Activated T-cell treated with anti-CD3 and anti-CD28 coated beads, Interleukin-2, amount 50 U/mL, for 1 hour (primary cell): ENCODE results near the gene C19orf38.

Source experiments
- DNase-seq: peaks from one replicate; pipeline ENCODE4 v3.0.0-alpha.2; 2020

C19orf38 gene

GRCh38 chr19:10881403-10882107 is 33.3 kb downstream of the C19orf38 start:
- DNase-seq, result no peak

DNA sequence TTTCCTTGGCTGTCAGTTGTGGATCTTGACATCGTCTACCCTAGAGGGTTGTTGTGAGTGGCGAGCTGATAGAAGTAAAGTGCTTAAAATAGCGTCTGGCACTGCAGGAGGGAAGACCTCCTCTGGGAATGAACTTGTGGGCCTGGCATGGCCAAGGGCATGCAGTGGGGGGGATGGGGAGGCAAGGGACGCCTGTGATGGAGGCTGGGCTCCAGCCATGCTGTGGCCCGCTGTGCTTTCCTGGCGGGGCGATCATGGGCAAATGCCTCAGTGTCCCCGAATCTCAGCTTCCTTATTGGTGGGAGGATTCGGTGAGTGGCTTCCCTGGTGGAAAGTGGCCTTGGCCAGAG is 33.9 kb downstream of the C19orf38 start:
- DNase-seq, result no peak

- no peak for DNase-seq
Measured at GRCh38 chr19:10884274-10884673, 36.1 kb downstream of the C19orf38 start.

DNA sequence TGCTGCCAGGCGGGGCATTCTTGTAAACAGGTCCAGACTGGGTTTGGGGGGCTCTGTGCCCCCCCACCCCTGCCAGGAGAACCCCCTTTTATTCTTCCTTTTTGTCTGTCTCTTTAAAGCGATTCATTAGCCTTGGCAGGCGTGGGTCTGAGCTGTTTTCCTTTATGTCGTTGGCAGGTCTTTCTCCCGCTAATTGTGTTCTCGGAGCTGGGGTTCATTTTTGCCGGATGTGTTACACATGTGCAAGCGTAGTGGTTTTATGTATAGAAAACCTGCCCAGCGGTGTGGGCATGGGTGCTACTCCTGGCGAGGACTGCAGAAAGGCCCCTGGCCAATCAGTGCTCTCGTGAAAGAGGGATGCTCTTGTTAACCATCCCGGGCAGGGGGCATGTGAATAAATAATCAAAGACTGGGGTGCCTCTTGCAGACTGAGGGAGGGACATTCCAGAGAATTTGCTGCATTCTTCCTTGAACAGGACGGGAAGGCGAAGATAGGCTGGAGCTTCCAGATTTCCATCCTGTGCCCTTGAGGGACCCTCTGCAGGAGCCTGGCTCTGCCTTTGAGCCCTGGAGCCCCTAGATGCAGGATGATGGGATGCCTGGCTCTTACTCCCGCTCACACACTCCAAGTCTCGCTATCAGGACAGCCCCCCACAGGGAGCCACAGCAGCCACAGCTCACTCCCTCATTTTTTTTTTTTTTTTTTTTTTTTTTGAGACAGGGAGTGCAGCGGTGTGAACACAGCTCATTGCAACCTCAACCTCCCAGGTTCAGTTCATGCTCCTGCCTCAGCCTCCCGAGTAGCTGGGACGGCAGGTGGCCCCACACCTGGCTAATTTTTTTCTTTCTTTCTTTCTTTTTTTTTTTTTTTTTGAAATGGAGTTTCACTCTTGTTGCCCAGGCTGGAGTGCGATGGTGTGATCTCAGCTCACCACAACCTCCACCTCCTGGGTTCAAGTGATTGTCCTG is 37.3 kb downstream of the C19orf38 start:
- DNase-seq, result no peak

- DNase-seq, result no peak
Measured at GRCh38 chr19:10887616-10888367, 39.6 kb downstream of the C19orf38 start.

- no peak for DNase-seq
Measured at GRCh38 chr19:10888421-10888866, 40.2 kb downstream of the C19orf38 start.

DNA sequence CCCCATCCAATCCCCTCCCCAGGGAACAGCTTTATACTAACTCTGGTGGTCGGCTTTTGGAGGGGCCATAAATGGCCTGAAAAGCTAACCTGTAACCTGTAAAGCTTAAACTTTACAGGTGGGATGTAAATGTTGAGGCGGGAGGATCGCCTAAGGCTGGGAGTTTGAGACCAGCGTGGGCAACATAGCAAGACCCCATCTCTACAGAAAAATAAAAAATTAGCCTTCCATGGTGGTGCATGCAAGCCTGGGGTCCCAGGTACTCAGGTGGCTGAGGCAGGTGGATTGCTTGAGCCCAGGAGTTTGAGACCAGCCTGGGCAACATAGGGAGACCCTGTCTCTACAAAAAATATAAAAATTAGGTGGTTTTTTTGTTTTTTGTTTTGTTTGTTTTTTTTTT is 41.7 kb downstream of the C19orf38 start:
- no peak for DNase-seq

- DNase-seq, result no peak
Measured at GRCh38 chr19:10891405-10892086, 43.3 kb downstream of the C19orf38 start.

- no peak for DNase-seq
Measured at GRCh38 chr19:10892256-10892655, 44.0 kb downstream of the C19orf38 start.

DNA sequence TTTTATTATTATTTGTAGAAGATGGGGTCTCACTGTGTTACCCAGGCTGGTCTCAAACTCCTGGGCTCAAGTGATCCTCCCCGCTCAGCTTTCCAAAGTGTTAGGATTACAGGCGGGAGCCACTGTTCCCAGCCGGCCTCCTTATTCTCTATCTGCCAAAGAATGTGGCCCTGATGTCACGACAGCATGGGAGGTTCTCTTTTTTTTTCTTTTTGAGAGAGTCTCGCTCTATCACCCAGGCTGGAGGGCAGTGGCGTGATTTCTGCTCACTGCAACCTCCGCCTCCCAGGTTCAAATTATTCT is 46.6 kb downstream of the C19orf38 start:
- no peak for DNase-seq

DNA sequence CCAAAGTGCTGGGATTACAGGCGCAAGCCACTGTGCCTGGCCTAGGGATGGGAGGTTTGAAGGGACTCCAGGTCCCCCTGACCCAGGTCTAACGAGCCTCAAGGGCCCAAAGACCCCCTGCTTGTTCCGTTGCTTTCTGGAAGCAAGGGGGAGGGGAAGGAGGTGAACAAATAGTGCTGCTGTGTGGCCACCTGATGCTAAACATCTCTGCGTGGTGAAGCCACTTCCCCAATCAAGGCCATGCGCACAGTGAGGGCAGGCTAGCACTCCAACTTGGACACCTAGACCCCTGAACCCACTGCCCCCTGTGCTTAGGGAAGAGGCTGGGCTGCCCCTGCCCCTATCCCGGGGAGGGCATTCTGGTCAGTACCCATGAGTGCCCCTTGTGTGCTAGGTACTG is 47.1 kb downstream of the C19orf38 start:
- DNase-seq, result no peak

- no peak for DNase-seq
Measured at GRCh38 chr19:10895920-10896319, 47.7 kb downstream of the C19orf38 start.

DNA sequence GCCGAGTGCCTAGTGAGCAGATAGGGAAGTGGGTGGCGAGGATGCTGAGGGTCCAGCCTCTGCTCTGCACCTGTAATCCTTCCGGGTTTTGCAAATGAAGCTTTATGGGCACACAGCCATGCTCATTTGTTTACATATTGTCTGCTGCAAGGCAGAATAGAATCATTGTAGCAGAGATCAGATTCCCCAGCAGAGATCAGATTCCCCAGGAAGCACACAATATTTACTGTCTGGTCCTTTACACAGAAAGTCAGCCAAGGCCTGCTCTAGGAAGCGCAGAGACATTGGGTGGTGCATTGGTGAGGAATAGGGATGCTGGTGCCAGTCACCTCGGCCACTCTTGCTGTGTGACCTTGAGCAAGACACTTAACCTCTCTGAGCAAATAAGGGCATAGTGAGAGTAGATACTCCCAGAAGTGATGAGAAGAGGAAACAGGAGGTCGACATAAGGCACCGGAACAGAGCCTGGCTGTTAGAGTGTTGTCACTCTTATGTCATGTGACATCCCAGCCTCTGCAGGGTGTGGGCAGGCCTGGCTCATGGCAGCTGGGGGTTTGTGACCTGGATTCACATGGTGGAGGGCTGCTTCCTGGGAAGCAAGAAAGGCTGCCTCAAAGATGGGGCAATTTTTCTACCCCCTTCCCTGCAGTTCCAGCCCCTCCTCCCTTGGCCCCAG is 48.8 kb downstream of the C19orf38 start:
- no peak for DNase-seq

GRCh38 chr19:10898633-10899032 is 50.4 kb downstream of the C19orf38 start:
- DNase-seq, result no peak

DNA sequence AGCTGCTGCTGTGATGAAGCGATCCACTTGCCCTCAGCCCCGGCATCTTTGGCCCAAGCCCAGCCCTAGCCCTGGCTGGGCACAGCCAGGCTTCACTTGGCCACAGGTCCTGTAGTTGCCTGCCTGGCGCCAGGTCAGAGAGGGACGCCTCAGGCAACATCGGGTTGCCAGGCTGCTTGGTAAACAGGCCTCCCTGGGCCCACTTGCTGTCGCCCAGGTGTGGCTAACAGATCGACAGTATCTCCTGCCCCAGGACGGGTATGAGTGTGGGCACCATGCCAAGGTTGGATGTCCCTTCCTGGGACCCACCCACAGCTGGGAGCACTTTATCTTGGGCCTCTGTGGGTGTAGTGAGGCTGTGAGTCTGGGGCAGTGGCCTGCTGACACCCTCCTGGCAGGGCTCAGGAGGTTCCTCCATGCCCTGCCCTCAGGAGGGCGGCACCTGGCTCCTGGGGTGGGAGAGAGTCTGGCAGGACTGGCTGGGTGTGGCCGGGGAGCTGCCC is 51.0 kb downstream of the C19orf38 start:
- DNase-seq, result no peak

GRCh38 chr19:10907925-10908324 is 59.7 kb downstream of the C19orf38 start:
- DNase-seq, result no peak

- no peak for DNase-seq
Measured at GRCh38 chr19:10908380-10908960, 60.3 kb downstream of the C19orf38 start.

- no peak for DNase-seq
Measured at GRCh38 chr19:10911579-10912363, 63.6 kb downstream of the C19orf38 start.

DNA sequence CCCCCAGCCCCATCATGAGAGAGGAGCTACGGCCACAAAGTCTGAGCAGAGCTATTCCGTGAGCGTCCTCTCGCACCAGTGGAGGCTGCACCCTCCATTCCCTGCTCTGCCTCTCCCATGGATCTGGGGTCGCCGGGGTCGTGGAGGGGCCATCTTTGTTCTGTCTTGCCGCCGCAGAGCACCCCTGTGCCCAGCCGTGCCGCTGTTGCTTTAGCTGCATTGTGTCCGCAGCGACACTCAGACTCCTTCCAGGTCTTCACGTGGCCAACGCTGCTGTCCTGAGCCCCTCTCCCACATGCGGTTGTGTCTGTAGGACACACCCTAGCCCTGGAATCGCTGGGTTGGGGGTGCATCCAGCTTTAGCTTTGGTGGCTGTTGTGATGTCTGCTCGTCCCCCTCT is 64.4 kb downstream of the C19orf38 start:
- no peak for DNase-seq

DNA sequence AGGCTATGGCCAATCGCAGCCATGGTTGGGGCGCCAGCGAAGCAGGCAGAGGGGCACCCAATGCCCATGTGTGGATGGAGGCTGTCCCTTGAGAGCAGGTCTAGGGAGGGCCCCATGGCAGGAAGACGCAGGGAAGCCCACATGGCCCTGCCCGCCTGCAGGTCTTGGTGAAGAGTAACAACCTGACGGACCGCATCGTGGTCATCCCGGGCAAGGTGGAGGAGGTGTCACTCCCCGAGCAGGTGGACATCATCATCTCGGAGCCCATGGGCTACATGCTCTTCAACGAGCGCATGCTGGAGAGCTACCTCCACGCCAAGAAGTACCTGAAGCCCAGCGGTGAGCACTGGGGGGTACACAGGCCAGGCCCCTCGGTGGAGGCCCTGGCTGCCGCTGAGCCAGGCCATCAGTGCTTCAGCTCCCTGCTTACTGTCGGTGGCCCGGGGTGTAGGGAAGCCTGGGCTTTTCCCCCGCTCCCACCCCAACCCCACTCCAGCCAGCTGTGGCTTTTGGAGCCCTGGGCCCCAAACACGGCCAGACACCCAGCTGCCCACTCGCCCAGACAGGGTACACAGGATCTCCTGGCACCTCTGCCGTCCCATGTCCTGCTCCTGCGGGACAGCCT is 65.6 kb downstream of the C19orf38 start:
- DNase-seq, result no peak
